Karpas-422 (cell line): Measurements from ENCODE around the gene TLX1. TPM values are rescaled to one million over a fixed set of nuclear protein-coding genes. Genes with fewer than 3 reads are reported as not detected.

Source experiments
- DNase-seq: peaks from one replicate; pipeline ENCODE4 v3.0.0-alpha.2; 2015
- H2AFZ ChIP-seq: fragments of 200-600 bp; sonication (generic); 2 replicates; pipeline ENCODE4 v1.6.1; 2014; ENCODE audit warnings: antibody characterized with exemption, low read length, mixed read lengths
- H3K27ac ChIP-seq: fragments of 200-600 bp; sonication (generic); 2 replicates; pipeline ENCODE4 v1.5.1; 2014; ENCODE audit warnings: mild to moderate bottlenecking, low read length, moderate library complexity
- H3K27me3 ChIP-seq: fragments of 200-600 bp; sonication (generic); 2 replicates; pipeline ENCODE4 v1.6.1; 2014; ENCODE audit warnings: low read length, mixed read lengths
- H3K36me3 ChIP-seq: fragments of 200-600 bp; sonication (generic); 2 replicates; pipeline ENCODE4 v1.6.1; 2014; ENCODE audit warnings: low read length, mixed read lengths; ENCODE audit not compliant: insufficient read depth
- H3K4me1 ChIP-seq: fragments of 200-600 bp; sonication (generic); 2 replicates; pipeline ENCODE4 v1.6.1; 2014; ENCODE audit warnings: mild to moderate bottlenecking, low read length, mixed read lengths
- H3K4me2 ChIP-seq: fragments of 200-600 bp; sonication (generic); 2 replicates; pipeline ENCODE4 v1.6.1; 2014; ENCODE audit warnings: low read length, low read depth, mild to moderate bottlenecking; ENCODE audit not compliant: poor library complexity, severe bottlenecking
- H3K4me3 ChIP-seq: fragments of 200-600 bp; sonication (generic); 2 replicates; pipeline ENCODE4 v1.5.1; 2014; ENCODE audit warnings: mild to moderate bottlenecking, antibody characterized with exemption, low read length, mixed read lengths
- H3K79me2 ChIP-seq: fragments of 200-600 bp; sonication (generic); 2 replicates; pipeline ENCODE4 v1.6.1; 2014; ENCODE audit warnings: mild to moderate bottlenecking, low read length, mixed read lengths
- H3K9ac ChIP-seq: fragments of 200-600 bp; sonication (generic); 2 replicates; pipeline ENCODE4 v1.6.0; 2014; ENCODE audit warnings: low read length
- H3K9me2 ChIP-seq: fragments of 200-600 bp; sonication (generic), shearing (Covaris generic); replicated peaks from 2 replicates; pipeline ENCODE4 v1.6.0; 2014; ENCODE audit warnings: mild to moderate bottlenecking, low read length, moderate library complexity; ENCODE audit not compliant: insufficient read depth
- H3K9me3 ChIP-seq: fragments of 300-700, 200-600 bp; sonication (generic); 2 replicates; pipeline ENCODE4 v1.6.1; 2014; ENCODE audit warnings: low read length, mixed read lengths
- H4K20me1 ChIP-seq: fragments of 200-600 bp; sonication (generic); 2 replicates; pipeline ENCODE4 v1.6.1; 2014; ENCODE audit warnings: mild to moderate bottlenecking, antibody characterized with exemption, low read length, low read depth; ENCODE audit not compliant: insufficient read depth
- total RNA-seq: library from RNA; depleted of rRNA; stranded (reverse); fragments of >200 nt; shearing (Covaris generic); gene quantifications from 2 replicates; pipeline ENCODE4 v1.2.3, GENCODE V29; 2014; ENCODE audit warnings: low replicate concordance

TLX1 gene
- total RNA-seq, 1 experiment from 2014 or later = not detected

DNA sequence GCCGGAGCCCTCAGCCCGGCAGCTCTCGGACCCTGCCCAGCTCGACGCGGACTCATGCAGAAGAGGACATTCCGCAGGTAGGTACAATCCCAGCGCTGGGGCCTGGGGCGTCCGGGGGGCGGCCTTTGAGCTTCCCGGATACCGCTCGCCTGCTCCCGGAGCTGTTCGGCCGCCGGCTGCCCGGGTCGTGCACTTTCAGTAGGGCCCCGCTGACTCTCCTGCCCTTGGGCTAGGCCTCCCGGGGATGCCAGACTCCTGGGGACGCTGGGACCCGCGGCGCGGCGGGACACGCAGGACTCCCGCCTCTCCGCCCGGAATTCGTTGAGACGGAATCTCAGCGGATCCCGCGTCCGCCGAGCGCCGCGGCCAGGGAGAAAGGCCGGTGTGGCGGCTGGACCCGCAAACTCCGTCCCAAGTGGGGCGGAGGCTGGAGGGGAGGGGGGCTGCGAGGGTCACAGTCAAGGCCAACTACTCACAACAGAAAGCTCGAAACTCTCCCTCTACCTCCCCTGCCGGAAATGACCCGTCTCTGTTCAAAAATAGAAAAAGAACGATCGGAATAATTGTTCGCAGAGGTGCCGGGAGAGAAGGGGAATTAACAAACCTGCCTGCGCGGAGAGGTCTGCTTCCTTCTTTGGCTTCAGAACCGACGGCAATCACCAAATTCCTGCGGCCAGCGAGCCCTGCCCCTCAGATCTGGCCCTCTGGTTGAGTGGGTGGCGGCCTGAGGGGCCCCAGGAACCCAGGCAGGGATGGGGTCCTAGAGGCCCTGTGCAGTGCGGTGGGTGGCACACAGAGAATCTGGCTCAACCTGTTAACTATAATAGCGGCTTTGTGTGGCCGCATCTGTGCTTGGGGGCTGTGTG lies 9.2 kb downstream of the TLX1 start:
- no peaks in the 10 kb centered on the region for H4K20me1 ChIP-seq
- H3K27me3 ChIP-seq = no peaks in the 10 kb centered on the region
- H3K9me3 ChIP-seq = no peaks in the 10 kb centered on the region
- H3K36me3 ChIP-seq = no peaks in the 10 kb centered on the region
- no peaks in the 10 kb centered on the region for H3K4me1 ChIP-seq
- H3K9me2 ChIP-seq = no peaks in the 10 kb centered on the region
- no peak overlapping the region for H2AFZ ChIP-seq
- no peak overlapping the region for H3K4me3 ChIP-seq
- no peak for DNase-seq
- no peaks in the 10 kb centered on the region for H3K79me2 ChIP-seq
- no peak overlapping the region for H3K4me2 ChIP-seq
- no peak overlapping the region for H3K27ac ChIP-seq
- no peak overlapping the region for H3K9ac ChIP-seq

DNA sequence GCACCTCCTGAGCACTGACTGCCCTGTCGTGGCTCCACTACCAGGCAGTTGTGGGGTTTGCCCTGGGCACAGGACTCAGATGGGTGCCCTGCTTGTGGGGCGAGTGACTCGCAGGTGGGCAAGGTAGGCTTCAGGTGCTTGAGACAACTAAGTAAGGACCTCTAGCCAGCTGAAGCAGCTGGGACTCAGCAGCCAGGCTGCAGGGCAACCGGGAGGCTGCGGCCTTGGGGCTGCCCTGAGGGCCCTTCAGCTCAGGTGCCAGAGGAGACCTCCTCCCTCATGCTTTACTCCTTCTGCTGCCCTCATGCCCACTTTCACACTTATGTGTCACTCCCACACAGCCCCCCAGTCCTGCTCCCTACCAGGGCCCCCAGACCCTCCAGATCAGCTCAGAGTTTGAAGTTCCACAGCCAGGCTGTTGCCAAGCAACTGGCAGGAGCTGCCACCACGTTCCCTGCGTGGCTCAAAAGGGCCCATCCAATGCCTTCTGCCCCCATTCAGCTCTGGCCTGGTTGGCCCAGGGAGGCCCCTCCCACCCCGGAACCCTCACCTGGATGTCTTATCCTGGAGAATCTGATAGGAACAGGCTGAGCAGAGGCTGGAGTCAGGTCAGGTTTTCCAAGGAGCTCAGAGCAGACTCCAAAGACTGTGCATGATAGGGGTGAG lies 10.0 kb downstream of the TLX1 start:
- H3K4me2 ChIP-seq = no peak overlapping the region
- H3K27ac ChIP-seq = no peak overlapping the region
- H3K27me3 ChIP-seq = no peaks in the 10 kb centered on the region
- H3K4me3 ChIP-seq = no peak overlapping the region
- H2AFZ ChIP-seq = no peak overlapping the region
- no peak for DNase-seq
- H3K9ac ChIP-seq = no peak overlapping the region
- H3K4me1 ChIP-seq = no peaks in the 10 kb centered on the region
- H3K79me2 ChIP-seq = no peaks in the 10 kb centered on the region
- no peaks in the 10 kb centered on the region for H3K36me3 ChIP-seq
- H4K20me1 ChIP-seq = no peaks in the 10 kb centered on the region
- H3K9me2 ChIP-seq = no peaks in the 10 kb centered on the region
- no peaks in the 10 kb centered on the region for H3K9me3 ChIP-seq

DNA sequence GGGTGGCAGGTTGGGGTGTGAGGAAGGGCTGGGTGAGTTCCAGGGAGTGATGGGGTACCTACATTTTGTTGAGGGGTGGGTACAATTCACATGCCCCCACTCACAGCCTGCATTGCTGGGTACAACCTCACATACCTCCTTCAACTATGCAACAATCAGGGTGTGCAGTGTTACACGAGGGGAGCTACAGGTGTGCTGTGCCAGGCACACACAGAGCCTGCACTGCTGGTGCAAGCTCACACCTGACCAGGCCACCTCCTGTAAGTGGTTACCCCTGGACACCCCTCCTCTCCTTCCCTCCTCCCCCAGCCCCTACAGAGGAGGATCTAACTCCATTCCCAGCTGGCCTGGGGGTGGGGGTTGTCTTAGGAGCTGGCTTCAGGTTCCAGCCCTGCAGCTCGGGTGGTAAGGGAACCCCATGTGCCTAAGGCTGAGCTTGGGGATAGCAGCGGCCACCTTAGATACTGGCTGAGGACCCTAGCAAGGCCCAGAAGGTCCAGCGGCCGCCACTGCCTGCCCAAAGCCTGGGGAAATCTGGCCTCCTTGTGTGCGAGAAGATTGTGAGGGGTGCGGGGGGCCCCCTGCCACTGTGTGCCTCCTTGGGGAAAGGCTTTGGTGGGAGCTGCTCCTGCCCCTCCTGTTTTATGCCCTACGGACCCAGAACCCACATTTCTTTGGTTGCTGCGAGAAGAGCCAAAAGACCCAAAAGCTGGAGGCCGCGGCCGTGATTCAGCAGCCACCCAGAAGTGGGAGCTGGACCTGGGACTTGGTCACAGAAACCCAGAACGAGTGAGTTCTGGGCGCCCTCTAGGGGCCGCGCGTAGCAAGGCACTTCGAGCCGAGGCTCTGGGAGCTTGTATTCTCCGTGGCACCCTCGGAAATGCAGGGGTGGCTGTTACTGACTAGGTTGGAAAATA lies 10.8 kb downstream of the TLX1 start:
- H3K4me1 ChIP-seq = no peaks in the 10 kb centered on the region
- H4K20me1 ChIP-seq = no peaks in the 10 kb centered on the region
- H3K79me2 ChIP-seq = no peaks in the 10 kb centered on the region
- no peak overlapping the region for H3K9ac ChIP-seq
- no peaks in the 10 kb centered on the region for H3K27me3 ChIP-seq
- no peak overlapping the region for H2AFZ ChIP-seq
- no peaks in the 10 kb centered on the region for H3K9me2 ChIP-seq
- H3K36me3 ChIP-seq = no peaks in the 10 kb centered on the region
- DNase-seq = peak; percentile 90
- no peak overlapping the region for H3K4me3 ChIP-seq
- no peak overlapping the region for H3K4me2 ChIP-seq
- no peaks in the 10 kb centered on the region for H3K9me3 ChIP-seq
- H3K27ac ChIP-seq = no peak overlapping the region

DNA sequence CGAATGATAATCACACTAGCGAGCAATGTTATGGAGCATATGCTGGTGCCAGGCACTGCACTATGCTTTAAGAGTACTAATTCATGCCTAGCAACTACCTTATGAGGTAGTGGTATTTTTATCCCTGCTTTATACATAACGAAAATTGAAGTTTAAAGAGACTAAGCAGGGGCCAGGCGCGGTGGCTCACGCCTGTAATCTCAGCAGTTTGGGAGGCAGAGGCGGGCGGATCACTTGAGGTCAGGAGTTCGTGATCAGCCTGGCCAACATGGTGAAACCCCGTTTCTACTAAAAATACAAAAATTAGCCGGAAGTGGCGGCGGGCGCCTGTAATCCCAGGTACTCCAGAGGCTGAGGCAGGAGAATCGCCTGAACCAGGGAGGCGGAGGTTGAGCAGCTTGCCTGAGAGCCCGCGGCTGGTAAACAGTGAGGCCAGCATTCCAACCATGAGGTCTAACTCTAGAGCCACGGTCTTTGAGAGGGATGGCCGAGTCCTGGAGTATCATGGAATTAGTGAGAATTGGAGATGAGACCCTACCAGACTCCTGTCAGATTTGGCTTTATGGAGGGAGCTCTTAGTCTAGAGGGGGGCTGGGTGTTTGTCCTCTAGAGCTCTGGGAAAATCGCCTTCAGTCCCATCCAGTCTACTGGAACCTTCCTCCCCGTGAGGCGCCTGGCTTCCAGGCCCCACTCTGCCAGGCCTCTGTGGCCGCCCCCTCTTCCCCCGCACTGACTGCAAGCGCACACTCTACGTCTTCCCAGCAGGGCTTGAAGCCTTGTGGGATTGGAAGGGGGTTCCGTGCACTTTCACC lies 11.6 kb downstream of the TLX1 start:
- no peak for DNase-seq
- Histone ChIP-seq H3K9me3 (no peaks in the 10 kb centered on the region), H4K20me1 (no peaks in the 10 kb centered on the region), H3K79me2 (no peaks in the 10 kb centered on the region), H3K4me2 (no peak overlapping the region), H3K9ac (no peak overlapping the region), H3K27ac (no peak overlapping the region), H3K27me3 (no peaks in the 10 kb centered on the region), H2AFZ (no peak overlapping the region), H3K4me1 (no peaks in the 10 kb centered on the region), H3K36me3 (no peaks in the 10 kb centered on the region), H3K4me3 (no peak overlapping the region), H3K9me2 (no peaks in the 10 kb centered on the region)

DNA sequence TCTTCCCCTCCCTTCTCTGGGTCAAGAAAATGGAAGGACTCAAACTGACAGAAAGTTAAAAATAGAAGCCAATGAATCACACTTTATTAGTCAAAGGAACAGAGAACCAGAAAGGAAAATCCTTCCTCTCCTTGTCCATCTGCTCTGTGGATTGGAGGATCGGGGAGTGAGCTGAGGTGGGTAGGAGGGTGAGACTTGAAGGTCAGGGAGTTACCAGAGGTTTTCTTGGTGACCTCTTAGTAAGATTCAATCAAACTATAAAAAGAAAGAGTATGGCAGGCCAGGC lies 12.2 kb downstream of the TLX1 start:
- Histone ChIP-seq H3K9me2 (no peaks in the 10 kb centered on the region), H3K79me2 (no peaks in the 10 kb centered on the region), H3K9ac (no peak overlapping the region), H2AFZ (no peak overlapping the region), H3K4me1 (no peaks in the 10 kb centered on the region), H3K27me3 (no peaks in the 10 kb centered on the region), H3K4me2 (no peak overlapping the region), H3K27ac (no peak overlapping the region), H3K4me3 (no peak overlapping the region), H3K36me3 (no peaks in the 10 kb centered on the region), H3K9me3 (no peaks in the 10 kb centered on the region), H4K20me1 (no peaks in the 10 kb centered on the region)
- no peak for DNase-seq

DNA sequence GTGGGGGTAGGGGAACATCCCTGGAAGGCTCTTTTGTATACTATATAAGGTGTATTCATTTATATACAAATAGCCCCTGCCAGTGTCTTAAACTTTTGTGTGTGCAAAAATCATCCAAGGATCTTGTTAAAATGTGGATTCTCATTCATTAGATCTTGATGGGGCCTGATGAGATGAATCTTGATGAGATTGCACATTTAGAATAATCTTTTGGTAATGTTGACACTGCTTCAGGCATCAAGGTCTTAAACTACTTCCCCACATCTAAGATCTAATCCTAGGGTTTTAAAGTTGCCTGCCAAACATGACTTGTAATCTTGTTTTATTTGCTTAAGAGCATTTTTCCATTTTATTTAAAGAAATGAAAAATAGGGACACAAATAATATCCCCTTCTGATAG lies 13.0 kb downstream of the TLX1 start:
- Histone ChIP-seq H3K36me3 (no peaks in the 10 kb centered on the region), H3K9ac (no peak overlapping the region), H3K4me2 (no peak overlapping the region), H3K27me3 (no peaks in the 10 kb centered on the region), H2AFZ (no peak overlapping the region), H3K27ac (no peak overlapping the region), H4K20me1 (no peaks in the 10 kb centered on the region), H3K79me2 (no peaks in the 10 kb centered on the region), H3K9me2 (no peaks in the 10 kb centered on the region), H3K4me3 (no peak overlapping the region), H3K9me3 (no peaks in the 10 kb centered on the region), H3K4me1 (no peaks in the 10 kb centered on the region)
- DNase-seq = no peak

DNA sequence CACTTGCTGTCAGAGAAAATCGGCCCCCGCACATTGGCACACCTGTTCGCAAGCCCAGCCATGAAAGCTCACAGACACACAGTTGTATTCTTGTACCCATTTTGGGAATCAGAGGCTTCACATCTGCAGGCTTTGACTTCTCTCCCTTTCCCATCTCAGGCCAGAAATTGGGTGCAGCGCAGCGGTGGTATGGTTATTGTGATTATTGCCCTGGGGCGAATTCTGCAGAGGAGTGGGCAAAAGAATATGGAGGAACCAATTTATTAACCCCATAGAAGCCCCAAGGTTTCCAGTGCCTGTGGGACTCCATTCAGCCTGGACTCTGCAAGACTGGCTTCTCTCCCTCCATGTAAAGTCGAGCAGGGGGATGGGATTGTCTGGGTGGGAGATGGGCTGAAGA lies 14.0 kb downstream of the TLX1 start:
- no peak overlapping the region for H2AFZ ChIP-seq
- H3K4me3 ChIP-seq = no peak overlapping the region
- no peak overlapping the region for H3K9ac ChIP-seq
- no peaks in the 10 kb centered on the region for H3K27me3 ChIP-seq
- H3K4me2 ChIP-seq = no peak overlapping the region
- no peak overlapping the region for H3K27ac ChIP-seq
- H3K9me3 ChIP-seq = no peaks in the 10 kb centered on the region
- H3K4me1 ChIP-seq = no peaks in the 10 kb centered on the region
- H3K9me2 ChIP-seq = no peaks in the 10 kb centered on the region
- DNase-seq = no peak
- no peaks in the 10 kb centered on the region for H4K20me1 ChIP-seq
- H3K79me2 ChIP-seq = no peaks in the 10 kb centered on the region
- no peaks in the 10 kb centered on the region for H3K36me3 ChIP-seq
